Neural progenitor cell (in vitro differentiated cells): ENCODE data around the gene UCP1. TPM values are rescaled to one million over a fixed set of nuclear protein-coding genes. Genes with fewer than 3 reads are reported as not detected.

Experiments
- DNase-seq: peaks from one replicate; pipeline ENCODE4 v3.0.0-alpha.2; 2016; ENCODE audit warnings: low spot score
- H2AFZ ChIP-seq: fragments of 200-600 bp; sonication (generic); replicated peaks from 2 replicates; pipeline ENCODE4 v1.6.1; 2016; ENCODE audit warnings: antibody characterized with exemption
- H3F3A ChIP-seq: fragments of 200-600 bp; sonication (generic); 2 replicates; pipeline ENCODE4 v1.6.1; 2016; ENCODE audit warnings: antibody characterized with exemption, low read depth
- H3K27ac ChIP-seq: fragments of 200-600 bp; sonication (generic); 2 replicates; pipeline ENCODE4 v1.5.1; 2016; ENCODE audit warnings: mild to moderate bottlenecking
- H3K27me3 ChIP-seq: fragments of 200-600 bp; sonication (generic); 2 replicates; pipeline ENCODE4 v1.6.1; 2016; ENCODE audit warnings: mild to moderate bottlenecking, moderate library complexity
- H3K36me3 ChIP-seq: fragments of 200-600 bp; sonication (generic); 2 replicates; pipeline ENCODE4 v1.5.1; 2016
- H3K4me1 ChIP-seq: fragments of 200-600 bp; sonication (generic); 2 replicates; pipeline ENCODE4 v1.6.1; 2016; ENCODE audit warnings: mixed run types
- H3K4me2 ChIP-seq: fragments of 200-600 bp; sonication (generic); 2 replicates; pipeline ENCODE4 v1.6.1; 2016
- H3K4me3 ChIP-seq: fragments of 200-600 bp; sonication (generic); 2 replicates; pipeline ENCODE4 v1.5.1; 2016
- H3K79me2 ChIP-seq: fragments of 200-600 bp; sonication (generic); 2 replicates; pipeline ENCODE4 v1.6.1; 2016; ENCODE audit warnings: low read depth
- H3K9ac ChIP-seq: fragments of 200-600 bp; sonication (generic); 2 replicates; pipeline ENCODE4 v1.6.1; 2016
- H3K9me3 ChIP-seq: fragments of 200-600 bp; sonication (generic); 2 replicates; pipeline ENCODE4 v1.5.1; 2016; ENCODE audit warnings: low read depth
- H4K20me1 ChIP-seq: fragments of 200-600 bp; sonication (generic); 2 replicates; pipeline ENCODE4 v1.6.1; 2016; ENCODE audit warnings: low read depth
- H3K27ac Mint-ChIP-seq: 3 replicates; pipeline ENCODE4 v1.8.0; 2021; ENCODE audit warnings: mixed read lengths
- H3K27me3 Mint-ChIP-seq: 2 replicates; pipeline ENCODE4 v1.8.0; 2022; ENCODE audit warnings: low read depth, mild to moderate bottlenecking, inconsistent platforms, moderate library complexity, mixed read lengths; ENCODE audit not compliant: insufficient read depth
- H3K36me3 Mint-ChIP-seq: 3 replicates; pipeline ENCODE4 v1.8.0; 2021; ENCODE audit warnings: mixed read lengths
- H3K4me1 Mint-ChIP-seq: 3 replicates; pipeline ENCODE4 v1.8.0; 2021; ENCODE audit warnings: mixed read lengths
- H3K4me3 Mint-ChIP-seq: 3 replicates; pipeline ENCODE4 v1.8.0; 2021; ENCODE audit warnings: mild to moderate bottlenecking, moderate library complexity, mixed read lengths
- H3K9me3 Mint-ChIP-seq: 3 replicates; pipeline ENCODE4 v1.8.0; 2020; ENCODE audit warnings: mixed read lengths
- CTCF ChIP-seq: fragments of 200-600 bp; sonication (generic); IDR thresholded peaks from 2 replicates; pipeline ENCODE4 v1.5.1; 2017; ENCODE audit warnings: antibody characterized with exemption, mild to moderate bottlenecking
- EZH2 ChIP-seq: fragments of 200-600 bp; sonication (generic); IDR thresholded peaks from 2 replicates; pipeline ENCODE4 v1.6.1; 2017; ENCODE audit warnings: antibody characterized with exemption, mild to moderate bottlenecking, moderate library complexity
- EZH2phosphoT487 ChIP-seq: fragments of 200-600 bp; sonication (generic); IDR thresholded peaks from 2 replicates; pipeline ENCODE4 v1.6.1; 2017; ENCODE audit warnings: antibody characterized with exemption
- total RNA-seq: library from RNA; depleted of rRNA; stranded (reverse); fragments of >200 nt; gene quantifications from 2 replicates; pipeline ENCODE4 v1.2.3, GENCODE V29; 2015; ENCODE audit warnings: low replicate concordance

Gene UCP1
- total RNA-seq, 1 donor from 2014 or later = 0.28 TPM

GRCh38 chr4:140579278-140579677 is 10.5 kb upstream of the UCP1 start:
- peaks cover 7% of the 10 kb centered on the region for H3K4me1 ChIP-seq
- H3K36me3 Mint-ChIP-seq = no peaks in the 10 kb centered on the region
- H3K27me3 Mint-ChIP-seq = no peaks in the 10 kb centered on the region
- no peak for DNase-seq
- TF ChIP-seq EZH2 = no peak
- no peak for TF ChIP-seq EZH2phosphoT487
- TF ChIP-seq CTCF = no peak
- no peak overlapping the region for H3K27ac Mint-ChIP-seq
- H3K4me3 Mint-ChIP-seq = no peak overlapping the region
- peaks cover 9% of the 10 kb centered on the region for H3K4me1 Mint-ChIP-seq
- no peaks in the 10 kb centered on the region for H3F3A ChIP-seq
- no peaks in the 10 kb centered on the region for H3K36me3 ChIP-seq
- H3K9me3 ChIP-seq = no peaks in the 10 kb centered on the region
- H3K79me2 ChIP-seq = no peaks in the 10 kb centered on the region
- no peaks in the 10 kb centered on the region for H4K20me1 ChIP-seq
- peaks cover 35% of the 10 kb centered on the region for H3K27me3 ChIP-seq
- H3K9me3 Mint-ChIP-seq = no peaks in the 10 kb centered on the region
- no peak overlapping the region for H3K27ac ChIP-seq
- no peak overlapping the region for H2AFZ ChIP-seq
- H3K9ac ChIP-seq = no peak overlapping the region
- no peak overlapping the region for H3K4me3 ChIP-seq
- H3K4me2 ChIP-seq = no peak overlapping the region

GRCh38 chr4:140575489-140575888 is 6.7 kb upstream of the UCP1 start:
- H3K9ac ChIP-seq = no peak overlapping the region
- Mint-ChIP-seq H3K4me3 (no peak overlapping the region), H3K27me3 (peaks cover 9% of the 10 kb centered on the region), H3K9me3 (peaks cover 9% of the 10 kb centered on the region), H3K4me1 (peaks cover 4% of the 10 kb centered on the region), H3K36me3 (no peaks in the 10 kb centered on the region), H3K27ac (no peak overlapping the region)
- DNase-seq = peak; percentile 46
- no peaks in the 10 kb centered on the region for H3K79me2 ChIP-seq
- H3F3A ChIP-seq = no peaks in the 10 kb centered on the region
- H3K27me3 ChIP-seq = peaks cover 55% of the 10 kb centered on the region
- no peaks in the 10 kb centered on the region for H3K9me3 ChIP-seq
- H3K4me2 ChIP-seq = no peak overlapping the region
- no peaks in the 10 kb centered on the region for H3K36me3 ChIP-seq
- H3K4me3 ChIP-seq = no peak overlapping the region
- no peak overlapping the region for H2AFZ ChIP-seq
- H3K27ac ChIP-seq = no peak overlapping the region
- H4K20me1 ChIP-seq = no peaks in the 10 kb centered on the region
- peaks cover 7% of the 10 kb centered on the region for H3K4me1 ChIP-seq
- TF ChIP-seq CTCF (no peak), EZH2 (no peak), EZH2phosphoT487 (no peak)

GRCh38 chr4:140571620-140572019 is 2.9 kb upstream of the UCP1 start:
- TF ChIP-seq EZH2 (no peak), CTCF (no peak), EZH2phosphoT487 (no peak)
- H3K4me3 ChIP-seq = no peak overlapping the region
- no peak overlapping the region for H3K4me2 ChIP-seq
- H3K27ac ChIP-seq = no peak overlapping the region
- H3K9me3 Mint-ChIP-seq = peaks cover 10% of the 10 kb centered on the region
- no peaks in the 10 kb centered on the region for H3K79me2 ChIP-seq
- H3K27me3 Mint-ChIP-seq = peaks cover 39% of the 10 kb centered on the region
- no peak for DNase-seq
- no peaks in the 10 kb centered on the region for H3K36me3 ChIP-seq
- H3K36me3 Mint-ChIP-seq = no peaks in the 10 kb centered on the region
- H3K9ac ChIP-seq = no peak overlapping the region
- peaks cover 12% of the 10 kb centered on the region for H3F3A ChIP-seq
- no peak overlapping the region for H3K27ac Mint-ChIP-seq
- H3K4me3 Mint-ChIP-seq = no peak overlapping the region
- H3K9me3 ChIP-seq = no peaks in the 10 kb centered on the region
- H3K27me3 ChIP-seq = peaks cover 62% of the 10 kb centered on the region
- H2AFZ ChIP-seq = no peak overlapping the region
- H3K4me1 Mint-ChIP-seq = peaks cover 19% of the 10 kb centered on the region
- H4K20me1 ChIP-seq = peaks cover 13% of the 10 kb centered on the region
- peaks cover 18% of the 10 kb centered on the region for H3K4me1 ChIP-seq
